Lung (tissue), 12 donors: ENCODE data around the gene EDEM2. TPM values are rescaled to one million over a fixed set of nuclear protein-coding genes. Genes with fewer than 3 reads are reported as not detected.

Source experiments
- ATAC-seq: fragments of 200-7000 bp; cut with Tn5 transposase; one replicate; pipeline ENCODE4 v1.9.1; 2020; ENCODE audit warnings: moderate number of reproducible peaks; ENCODE audit not compliant: insufficient read depth, low FRiP score
- DNase-seq, 3 donors: peaks; one replicate each; pipeline ENCODE4 v3.0.0-alpha.2; 2013 to 2017
- H3K27ac ChIP-seq, 2 donors: one replicate each; pipeline ENCODE4 v1.5.1; 2013; ENCODE audit warnings: mild to moderate bottlenecking in 2 of 2, moderate library complexity in 2 of 2, control low read depth in 1 of 2, inconsistent platforms in 1 of 2, low read depth in 1 of 2, low read length in 1 of 2
- H3K27me3 ChIP-seq, 3 donors: one replicate each; pipeline ENCODE4 v1.5.1; 2013; ENCODE audit warnings: low read length in 2 of 3; ENCODE audit not compliant: control insufficient read depth in 3 of 3, insufficient read depth in 3 of 3
- H3K36me3 ChIP-seq, 4 donors: one replicate each; pipeline ENCODE4 v1.5.1; 2013; ENCODE audit warnings: low read length in 4 of 4, mild to moderate bottlenecking in 1 of 4, moderate library complexity in 1 of 4; ENCODE audit not compliant: control insufficient read depth in 4 of 4, insufficient read depth in 4 of 4
- H3K4me1 ChIP-seq, 5 donors: one replicate each; pipeline ENCODE4 v1.5.1; 2013; ENCODE audit warnings: low read length in 5 of 5, mild to moderate bottlenecking in 2 of 5, moderate library complexity in 1 of 5; ENCODE audit not compliant: control insufficient read depth in 5 of 5, insufficient read depth in 5 of 5
- H3K4me3 ChIP-seq: one replicate; pipeline ENCODE4 v1.5.1; 2013; ENCODE audit warnings: mild to moderate bottlenecking, control low read depth, moderate library complexity
- H3K9ac ChIP-seq, 2 donors: one replicate each; pipeline ENCODE4 v1.5.1; 2013; ENCODE audit warnings: low read length in 2 of 2, control low read depth in 1 of 2; ENCODE audit not compliant: insufficient read depth in 1 of 2
- H3K9me3 ChIP-seq, 4 donors: one replicate each; pipeline ENCODE4 v1.5.1; 2013; ENCODE audit warnings: low read length in 3 of 4, mild to moderate bottlenecking in 1 of 4, moderate library complexity in 1 of 4; ENCODE audit not compliant: control insufficient read depth in 4 of 4, insufficient read depth in 3 of 4
- WGBS, 2 donors: extraction: QIAGEN DNeasy Blood & Tissue Kit; methylation state at CpG; one replicate each; pipeline ENCODE4 v1.1.7; 2013; 5-methylcytosine and 5-hydroxymethylcytosine counted together
- polyA plus RNA-seq, 2 donors: library from polyadenylated mRNA; stranded (reverse); fragments of 200-250 nt; gene quantifications; one replicate each; pipeline ENCODE4 v1.2.1, GENCODE V29; 2013
- total RNA-seq, 2 donors: library from RNA; depleted of rRNA in 1 of 2; stranded (reverse); fragments of >200 nt in 1 of 2; gene quantifications; one replicate each; pipeline ENCODE4 v1.2.1, GENCODE V29; 2014 to 2021
- TF ChIP-seq, protein P1 (sequence below): IDR thresholded peaks from 2 replicates; pipeline ENCODE4 v1.5.1; 2012; ENCODE audit warnings: mild to moderate bottlenecking; ENCODE audit errors: control extremely low read depth, extremely low read depth
- donor health status: control.
- donor health status: control.
- donor health status: Bipolar disorder and iron deficiency.
- donor health status: healthy.
- donor health status: DM: yes; HTN: yes; CAD: no.

Gene EDEM2
- total and polyA plus RNA-seq, 4 donors, result 19.4 to 51.6 (median 34.2) TPM

DNA sequence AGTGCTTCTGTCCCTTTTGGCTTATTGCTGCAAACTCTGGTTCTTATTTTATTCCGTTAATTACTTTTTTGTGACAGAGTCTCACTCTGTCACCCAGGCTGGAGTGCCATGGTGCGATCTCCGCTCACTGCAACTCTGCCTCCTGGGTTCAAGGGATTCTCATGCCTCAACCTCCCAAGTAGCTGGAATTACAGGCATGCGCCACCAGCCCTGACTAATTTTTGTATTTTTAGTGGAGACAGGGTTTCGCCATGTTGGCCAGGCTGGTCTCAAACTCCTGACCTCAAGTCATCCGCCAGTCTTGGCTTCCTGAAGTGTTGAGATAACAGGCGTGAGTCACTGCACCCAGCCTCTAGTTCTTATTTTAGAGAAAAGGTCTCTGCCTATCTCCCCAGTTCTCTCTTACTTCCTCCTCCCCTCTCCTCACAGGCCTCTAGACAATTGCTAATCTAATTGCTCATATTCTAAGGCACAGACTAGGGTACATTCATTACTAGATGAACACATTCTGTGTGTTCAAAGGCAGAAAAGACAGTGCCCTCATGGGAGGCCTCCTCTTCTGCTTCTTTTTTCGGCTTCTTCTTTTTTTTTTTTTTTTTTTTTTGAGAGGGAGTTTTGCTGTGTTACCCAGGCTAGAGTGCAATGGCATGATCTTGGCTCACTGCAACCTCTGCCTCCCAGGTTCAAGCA lies 27.0 kb downstream of the EDEM2 start:
- no peaks in the 10 kb centered on the region for H3K9me3 ChIP-seq
- H3K27me3 ChIP-seq, result no peaks in the 10 kb centered on the region
- TF ChIP-seq, protein P1, sequence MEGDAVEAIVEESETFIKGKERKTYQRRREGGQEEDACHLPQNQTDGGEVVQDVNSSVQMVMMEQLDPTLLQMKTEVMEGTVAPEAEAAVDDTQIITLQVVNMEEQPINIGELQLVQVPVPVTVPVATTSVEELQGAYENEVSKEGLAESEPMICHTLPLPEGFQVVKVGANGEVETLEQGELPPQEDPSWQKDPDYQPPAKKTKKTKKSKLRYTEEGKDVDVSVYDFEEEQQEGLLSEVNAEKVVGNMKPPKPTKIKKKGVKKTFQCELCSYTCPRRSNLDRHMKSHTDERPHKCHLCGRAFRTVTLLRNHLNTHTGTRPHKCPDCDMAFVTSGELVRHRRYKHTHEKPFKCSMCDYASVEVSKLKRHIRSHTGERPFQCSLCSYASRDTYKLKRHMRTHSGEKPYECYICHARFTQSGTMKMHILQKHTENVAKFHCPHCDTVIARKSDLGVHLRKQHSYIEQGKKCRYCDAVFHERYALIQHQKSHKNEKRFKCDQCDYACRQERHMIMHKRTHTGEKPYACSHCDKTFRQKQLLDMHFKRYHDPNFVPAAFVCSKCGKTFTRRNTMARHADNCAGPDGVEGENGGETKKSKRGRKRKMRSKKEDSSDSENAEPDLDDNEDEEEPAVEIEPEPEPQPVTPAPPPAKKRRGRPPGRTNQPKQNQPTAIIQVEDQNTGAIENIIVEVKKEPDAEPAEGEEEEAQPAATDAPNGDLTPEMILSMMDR, result no peak
- no peaks in the 10 kb centered on the region for H3K4me1 ChIP-seq
- H3K9ac ChIP-seq, result no peak overlapping the region
- DNase-seq (no peak), ATAC-seq (peak; percentile 41)
- H3K27ac ChIP-seq, result peak overlapping the region in 1 of 2 donors; percentile 4
- WGBS, 2 donors, result 77 to 81% methylated on average over 8 of the region's 8 CpGs
- H3K36me3 ChIP-seq, result peaks cover 7 to 43% (median 23%) of the 10 kb centered on the region in 4 donors
- no peak overlapping the region for H3K4me3 ChIP-seq

DNA sequence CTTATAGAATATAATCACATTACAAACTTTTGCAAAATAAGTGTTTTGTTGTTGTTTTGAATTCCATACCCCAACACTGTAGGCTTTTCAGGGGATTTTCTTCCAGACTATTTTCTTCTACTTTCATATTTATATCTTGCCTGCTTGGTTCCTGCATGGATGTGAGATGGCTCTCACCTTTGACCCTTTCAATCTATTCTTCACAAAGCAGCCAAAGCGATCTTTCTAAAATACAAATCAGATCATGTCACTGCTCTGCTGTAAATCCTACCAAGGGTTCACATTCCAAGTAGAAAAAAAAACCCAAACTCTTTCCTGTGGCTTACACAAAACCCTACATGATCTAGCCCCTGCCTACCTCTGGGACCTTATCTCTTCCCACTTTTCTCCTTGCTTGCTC lies 29.5 kb downstream of the EDEM2 start:
- no peak for DNase-seq
- TF ChIP-seq, protein P1, result no peak
- Histone ChIP-seq H3K4me3 (no peak overlapping the region), H3K27ac (no peak overlapping the region), H3K36me3 (peaks cover 4 to 35% (median 21%) of the 10 kb centered on the region in 4 donors), H3K27me3 (no peaks in the 10 kb centered on the region), H3K9me3 (no peaks in the 10 kb centered on the region), H3K9ac (no peak overlapping the region), H3K4me1 (no peaks in the 10 kb centered on the region)
- 93 to 95% methylated on average over 1 of the region's 1 CpG for WGBS, 2 donors
- ATAC-seq, result no peak

DNA sequence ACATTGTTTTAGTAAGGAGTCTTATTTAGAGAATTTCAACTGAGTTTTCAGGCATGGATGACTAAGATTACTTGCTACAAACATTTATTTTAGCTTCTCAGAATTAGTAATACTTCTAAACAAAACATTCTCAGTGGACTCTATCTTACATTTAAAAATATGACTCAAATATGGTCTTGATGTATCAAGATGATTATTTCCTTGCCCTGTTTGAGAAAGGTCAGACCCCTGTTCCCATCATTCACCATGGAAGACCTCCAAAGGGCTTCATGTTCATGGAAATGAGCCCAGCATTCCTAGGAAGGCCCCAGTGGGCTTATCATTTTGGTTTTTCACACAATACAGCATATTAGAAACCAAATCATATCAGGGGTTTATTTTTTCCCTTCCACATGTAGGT lies 29.9 kb downstream of the EDEM2 start:
- TF ChIP-seq, protein P1, result no peak
- H3K9ac ChIP-seq, result no peak overlapping the region
- no peaks in the 10 kb centered on the region for H3K9me3 ChIP-seq
- H3K36me3 ChIP-seq, result peaks cover 4 to 35% (median 20%) of the 10 kb centered on the region in 4 donors
- ATAC-seq (no peak), DNase-seq (no peak)
- no peak overlapping the region for H3K27ac ChIP-seq
- no peaks in the 10 kb centered on the region for H3K27me3 ChIP-seq
- H3K4me1 ChIP-seq, result no peaks in the 10 kb centered on the region
- no peak overlapping the region for H3K4me3 ChIP-seq

DNA sequence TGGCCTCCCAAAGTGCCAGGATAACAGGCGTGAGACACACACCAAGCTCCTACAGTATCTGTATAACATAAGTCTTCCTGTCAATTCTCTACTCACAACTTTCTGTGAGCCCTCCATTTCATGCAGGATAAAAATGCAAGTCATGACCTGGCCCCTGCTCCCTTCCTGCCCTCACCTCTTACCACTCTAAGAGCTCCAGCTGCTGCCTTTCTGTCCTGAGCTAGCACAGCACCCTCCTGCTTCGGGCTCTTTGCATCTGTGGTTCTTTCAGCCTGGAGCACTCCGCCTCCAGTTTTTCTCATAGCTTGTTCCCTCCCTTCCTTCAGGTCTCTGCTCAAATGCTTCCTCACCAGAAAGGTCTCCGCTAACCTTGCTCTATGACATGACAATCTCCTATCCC lies 30.9 kb downstream of the EDEM2 start:
- TF ChIP-seq, protein P1, result no peak
- Histone ChIP-seq H3K27me3 (no peaks in the 10 kb centered on the region), H3K4me1 (peaks cover 0 to 2% (median 0%) of the 10 kb centered on the region in 5 donors), H3K27ac (no peak overlapping the region), H3K36me3 (peaks cover 4 to 28% (median 16%) of the 10 kb centered on the region in 4 donors), H3K9me3 (no peaks in the 10 kb centered on the region), H3K4me3 (no peak overlapping the region), H3K9ac (no peak overlapping the region)
- 66 to 82% methylated on average over 4 of the region's 4 CpGs for WGBS, 2 donors
- ATAC-seq (no peak), DNase-seq (no peak)
